Peyer's patch (tissue), 4 donors: ENCODE results near the gene SMC3. TPM values are rescaled to one million over a fixed set of nuclear protein-coding genes. Genes with fewer than 3 reads are reported as not detected.

Experiments
- DNase-seq, 3 donors: peaks; one replicate each; pipeline ENCODE4 v3.0.0-alpha.2; 2017 to 2019
- H3K27ac ChIP-seq, 4 donors: fragments of 200-600 bp; sonication (generic); one replicate each; pipeline ENCODE4 v1.5.1; 2016 to 2019
- H3K27me3 ChIP-seq, 2 donors: fragments of 200-600 bp; sonication (generic); one replicate each; pipeline ENCODE4 v1.5.1; 2019
- H3K36me3 ChIP-seq, 3 donors: fragments of 200-600 bp; sonication (generic); one replicate each; pipeline ENCODE4 v1.5.1; 2016 to 2019
- H3K4me1 ChIP-seq, 4 donors: fragments of 200-600 bp; sonication (generic); one replicate each; pipeline ENCODE4 v1.5.1; 2016 to 2019
- H3K4me3 ChIP-seq, 4 donors: fragments of 200-600 bp; sonication (generic); 1 replicate in 3 of 4; 2 replicates in 1 of 4; pipeline ENCODE4 v1.5.1; 2016 to 2019; ENCODE audit warnings: mild to moderate bottlenecking in 1 of 4
- H3K9me3 ChIP-seq, 4 donors: fragments of 200-600 bp; sonication (generic); one replicate each; pipeline ENCODE4 v1.5.1; 2016 to 2019; ENCODE audit warnings: mild to moderate bottlenecking in 1 of 4
- CTCF ChIP-seq, 6 experiments: fragments of 450-650 bp in 4 of 6; fragments of 200-600 bp in 2 of 6; sonication (generic) in 1 of 6; IDR thresholded peaks; one replicate each; pipeline ENCODE4 v1.5.1; 2017 to 2019; ENCODE audit warnings: antibody characterized with exemption in 6 of 6, mild to moderate bottlenecking in 3 of 6, moderate library complexity in 1 of 6
- POLR2A ChIP-seq, 2 donors: fragments of 450-650 bp; IDR thresholded peaks; one replicate each; pipeline ENCODE4 v1.5.1; 2017; ENCODE audit warnings: antibody characterized with exemption in 2 of 2, mild to moderate bottlenecking in 2 of 2, moderate library complexity in 2 of 2
- total RNA-seq, 4 donors: library from RNA; depleted of rRNA; stranded (reverse); fragments of >200 nt; gene quantifications; one replicate each; pipeline ENCODE4 v1.1.0, GENCODE V29; 2016

The SMC3 gene
- total RNA-seq, 4 donors from 2014 or later, result 21.9 to 37.1 (median 33.0) TPM

GRCh38 chr10:110625356-110625894 is 57.9 kb downstream of the SMC3 start:
- TF ChIP-seq POLR2A (IDR thresholded peaks at IDR 0.05) (peak in 1 of 2 donors; percentile 13), CTCF (IDR thresholded peaks at IDR 0.05) (no peak)
- no peaks in the 10 kb centered on the region for H3K36me3 ChIP-seq
- H3K9me3 ChIP-seq, result no peaks in the 10 kb centered on the region
- H3K4me1 ChIP-seq, result no peaks in the 10 kb centered on the region
- no peaks in the 10 kb centered on the region for H3K27me3 ChIP-seq
- no peak overlapping the region for H3K4me3 ChIP-seq
- DNase-seq, result peak in 2 of 3 donors; percentile 62 to 70
- H3K27ac ChIP-seq, result peak overlapping the region in 2 of 4 donors; percentile 74 to 82

GRCh38 chr10:110625951-110626855 is 58.7 kb downstream of the SMC3 start:
- Histone ChIP-seq H3K9me3 (no peaks in the 10 kb centered on the region), H3K27ac (peak overlapping the region in 2 of 4 donors; percentile 74 to 82), H3K4me1 (no peaks in the 10 kb centered on the region), H3K4me3 (no peak overlapping the region), H3K36me3 (no peaks in the 10 kb centered on the region), H3K27me3 (no peaks in the 10 kb centered on the region)
- DNase-seq, result peak in 2 of 3 donors; percentile 57 to 66
- no peak for TF ChIP-seq CTCF (IDR thresholded peaks at IDR 0.05)
- no peak for TF ChIP-seq POLR2A (IDR thresholded peaks at IDR 0.05)

GRCh38 chr10:110628161-110628560 is 60.7 kb downstream of the SMC3 start:
- Histone ChIP-seq H3K4me1 (no peaks in the 10 kb centered on the region), H3K36me3 (no peaks in the 10 kb centered on the region), H3K4me3 (no peak overlapping the region), H3K27ac (no peak overlapping the region), H3K27me3 (no peaks in the 10 kb centered on the region), H3K9me3 (no peaks in the 10 kb centered on the region)
- no peak for DNase-seq
- TF ChIP-seq POLR2A (IDR thresholded peaks at IDR 0.05) (no peak), CTCF (IDR thresholded peaks at IDR 0.05) (no peak)

- TF ChIP-seq CTCF (IDR thresholded peaks at IDR 0.05) (no peak), POLR2A (IDR thresholded peaks at IDR 0.05) (no peak)
- H3K36me3 ChIP-seq, result no peaks in the 10 kb centered on the region
- no peaks in the 10 kb centered on the region for H3K27me3 ChIP-seq
- peak overlapping the region in 1 of 4 donors; percentile 26 for H3K27ac ChIP-seq
- H3K4me1 ChIP-seq, result no peaks in the 10 kb centered on the region
- no peaks in the 10 kb centered on the region for H3K9me3 ChIP-seq
- DNase-seq, result no peak
- no peak overlapping the region for H3K4me3 ChIP-seq
Measured at GRCh38 chr10:110629680-110630191, 62.2 kb downstream of the SMC3 start.

GRCh38 chr10:110631934-110632333 is 64.4 kb downstream of the SMC3 start:
- no peak for DNase-seq
- Histone ChIP-seq H3K4me1 (no peaks in the 10 kb centered on the region), H3K36me3 (no peaks in the 10 kb centered on the region), H3K4me3 (no peak overlapping the region), H3K9me3 (no peaks in the 10 kb centered on the region), H3K27me3 (no peaks in the 10 kb centered on the region), H3K27ac (no peak overlapping the region)
- TF ChIP-seq POLR2A (IDR thresholded peaks at IDR 0.05) (no peak), CTCF (IDR thresholded peaks at IDR 0.05) (no peak)
